Measurements from ENCODE around the gene LBH. TPM values are rescaled to one million over a fixed set of nuclear protein-coding genes. Genes with fewer than 3 reads are reported as not detected.

Gene LBH
- total RNA-seq, 1 experiment from 2014 or later = 1.1 TPM

GRCh38 chr2:30248791-30249190, 17.5 kb downstream of the LBH start:
- H3K27ac Mint-ChIP-seq (ENCODE audit: low read depth, unreplicated experiment) = no peak overlapping the region
- CTCF ChIA-PET = no interaction called here
- intact Hi-C loops (cut with micrococcal nuclease) = no loop called here
- BruUV-seq (replicated peaks) = no TSS peak
- DNase-seq (ENCODE audit: unreplicated experiment) = no peak
- H3K36me3 Mint-ChIP-seq (ENCODE audit: insufficient read depth, unreplicated experiment) = peaks cover 5% of the 10 kb centered on the region
- no peak for TF ChIP-seq CTCF (IDR thresholded peaks at IDR 0.05; ENCODE audit: unreplicated experiment)
- peaks cover 14% of the 10 kb centered on the region for H3K4me1 Mint-ChIP-seq (ENCODE audit: insufficient read depth, unreplicated experiment)
- POLR2A ChIA-PET = interaction anchor here (2.0 kb wide), 1 partner anchor 21 kb away, joined by 4 read pairs; no protein-coding TSS in a partner anchor
- no peak overlapping the region for H3K4me3 Mint-ChIP-seq (ENCODE audit: unreplicated experiment)
- no peaks in the 10 kb centered on the region for H3K9me3 Mint-ChIP-seq (ENCODE audit: unreplicated experiment)
- H3K27me3 Mint-ChIP-seq (ENCODE audit: insufficient read depth, unreplicated experiment) = no peaks in the 10 kb centered on the region

GRCh38 chr2:30249354-30249753, 18.0 kb downstream of the LBH start:
- no peak overlapping the region for H3K4me3 Mint-ChIP-seq (ENCODE audit: unreplicated experiment)
- H3K36me3 Mint-ChIP-seq (ENCODE audit: insufficient read depth, unreplicated experiment) = peaks cover 5% of the 10 kb centered on the region
- no TSS peak for BruUV-seq (replicated peaks)
- TF ChIP-seq CTCF (IDR thresholded peaks at IDR 0.05; ENCODE audit: unreplicated experiment) = no peak
- DNase-seq (ENCODE audit: unreplicated experiment) = no peak
- no peak overlapping the region for H3K27ac Mint-ChIP-seq (ENCODE audit: low read depth, unreplicated experiment)
- H3K27me3 Mint-ChIP-seq (ENCODE audit: insufficient read depth, unreplicated experiment) = no peaks in the 10 kb centered on the region
- CTCF ChIA-PET = interaction anchor here (0.6 kb wide), 1 partner anchor 1167 kb away, joined by 3 read pairs; no protein-coding TSS in a partner anchor
- POLR2A ChIA-PET = no interaction called here
- no peaks in the 10 kb centered on the region for H3K9me3 Mint-ChIP-seq (ENCODE audit: unreplicated experiment)
- H3K4me1 Mint-ChIP-seq (ENCODE audit: insufficient read depth, unreplicated experiment) = peaks cover 14% of the 10 kb centered on the region
- intact Hi-C loops (cut with micrococcal nuclease) = no loop called here

- BruUV-seq (replicated peaks) = no TSS peak
- ChIA-PET CTCF (no interaction called here), POLR2A (no interaction called here)
- Mint-ChIP-seq H3K9me3 (ENCODE audit: unreplicated experiment) (no peaks in the 10 kb centered on the region), H3K4me3 (ENCODE audit: unreplicated experiment) (no peak overlapping the region), H3K36me3 (ENCODE audit: insufficient read depth, unreplicated experiment) (peaks cover 5% of the 10 kb centered on the region), H3K4me1 (ENCODE audit: insufficient read depth, unreplicated experiment) (peaks cover 14% of the 10 kb centered on the region), H3K27ac (ENCODE audit: low read depth, unreplicated experiment) (no peak overlapping the region), H3K27me3 (ENCODE audit: insufficient read depth, unreplicated experiment) (no peaks in the 10 kb centered on the region)
- intact Hi-C loops (cut with micrococcal nuclease) = no loop called here
- TF ChIP-seq CTCF (IDR thresholded peaks at IDR 0.05; ENCODE audit: unreplicated experiment) = no peak
- no peak for DNase-seq (ENCODE audit: unreplicated experiment)
Observed at GRCh38 chr2:30250421-30250820, 19.1 kb downstream of the LBH start.

GRCh38 chr2:30252723-30253701, 21.7 kb downstream of the LBH start:
- H3K27ac Mint-ChIP-seq (ENCODE audit: low read depth, unreplicated experiment) = peak overlapping the region; percentile 42
- intact Hi-C loops (cut with micrococcal nuclease) = no loop called here
- no peaks in the 10 kb centered on the region for H3K27me3 Mint-ChIP-seq (ENCODE audit: insufficient read depth, unreplicated experiment)
- DNase-seq (ENCODE audit: unreplicated experiment) = no peak
- ChIA-PET POLR2A (interaction anchor here (0.7 to 1.2 kb wide), 3 partner anchors 10 to 37 kb away, joined by 3 to 4 read pairs (median 4); no protein-coding TSS in a partner anchor), CTCF (interaction anchor here (0.7 to 1.1 kb wide), 5 partner anchors 15 to 1880 kb away, joined by 3 to 4 read pairs (median 3); no protein-coding TSS in a partner anchor)
- H3K4me3 Mint-ChIP-seq (ENCODE audit: unreplicated experiment) = no peak overlapping the region
- peaks cover 14% of the 10 kb centered on the region for H3K4me1 Mint-ChIP-seq (ENCODE audit: insufficient read depth, unreplicated experiment)
- no TSS peak for BruUV-seq (replicated peaks)
- peaks cover 5% of the 10 kb centered on the region for H3K36me3 Mint-ChIP-seq (ENCODE audit: insufficient read depth, unreplicated experiment)
- TF ChIP-seq CTCF (IDR thresholded peaks at IDR 0.05; ENCODE audit: unreplicated experiment) = no peak
- no peaks in the 10 kb centered on the region for H3K9me3 Mint-ChIP-seq (ENCODE audit: unreplicated experiment)
